HCT116 (cell line): ENCODE results near the gene C1QB.

Source experiments
- RAD21 ChIP-seq: IDR thresholded peaks from 2 replicates; pipeline ENCODE4 v1.6.1; 2012; ENCODE audit warnings: low read depth, mild to moderate bottlenecking
- SP1 ChIP-seq: IDR thresholded peaks from 2 replicates; pipeline ENCODE4 v1.6.1; 2012; ENCODE audit warnings: low read depth
- YY1 ChIP-seq: IDR thresholded peaks from 2 replicates; pipeline ENCODE4 v1.6.1; 2011; ENCODE audit warnings: low read length, low read depth, moderate library complexity, mild to moderate bottlenecking; ENCODE audit not compliant: insufficient replicate concordance; ENCODE audit errors: extremely low read depth
- TF ChIP-seq, protein P1 (sequence below): IDR thresholded peaks from 2 replicates; pipeline ENCODE4 v1.6.1; 2012; ENCODE audit warnings: low read depth

DNA sequence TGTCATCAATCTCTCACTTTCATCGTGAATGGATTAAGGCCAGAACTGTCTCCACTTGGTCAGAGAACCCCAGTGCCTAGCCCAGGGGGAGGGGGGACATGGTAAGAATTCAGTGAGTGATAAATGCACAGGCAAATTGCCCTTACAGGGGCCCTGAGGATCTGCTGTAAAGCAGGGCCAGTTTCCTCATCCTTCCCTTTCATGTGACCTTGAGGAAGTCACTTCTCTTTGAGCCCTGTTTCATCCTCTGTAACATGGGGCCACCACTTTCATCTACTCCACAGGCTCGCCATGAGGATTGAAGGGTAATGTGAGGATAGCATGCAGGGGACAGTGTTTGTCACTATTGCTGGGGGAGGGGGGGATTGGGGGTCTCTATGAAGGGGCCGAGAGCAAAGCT lies 44.7 kb upstream of the C1QB start:
- TF ChIP-seq RAD21 (no peak), YY1 (no peak), SP1 (no peak)
- TF ChIP-seq, protein P1, sequence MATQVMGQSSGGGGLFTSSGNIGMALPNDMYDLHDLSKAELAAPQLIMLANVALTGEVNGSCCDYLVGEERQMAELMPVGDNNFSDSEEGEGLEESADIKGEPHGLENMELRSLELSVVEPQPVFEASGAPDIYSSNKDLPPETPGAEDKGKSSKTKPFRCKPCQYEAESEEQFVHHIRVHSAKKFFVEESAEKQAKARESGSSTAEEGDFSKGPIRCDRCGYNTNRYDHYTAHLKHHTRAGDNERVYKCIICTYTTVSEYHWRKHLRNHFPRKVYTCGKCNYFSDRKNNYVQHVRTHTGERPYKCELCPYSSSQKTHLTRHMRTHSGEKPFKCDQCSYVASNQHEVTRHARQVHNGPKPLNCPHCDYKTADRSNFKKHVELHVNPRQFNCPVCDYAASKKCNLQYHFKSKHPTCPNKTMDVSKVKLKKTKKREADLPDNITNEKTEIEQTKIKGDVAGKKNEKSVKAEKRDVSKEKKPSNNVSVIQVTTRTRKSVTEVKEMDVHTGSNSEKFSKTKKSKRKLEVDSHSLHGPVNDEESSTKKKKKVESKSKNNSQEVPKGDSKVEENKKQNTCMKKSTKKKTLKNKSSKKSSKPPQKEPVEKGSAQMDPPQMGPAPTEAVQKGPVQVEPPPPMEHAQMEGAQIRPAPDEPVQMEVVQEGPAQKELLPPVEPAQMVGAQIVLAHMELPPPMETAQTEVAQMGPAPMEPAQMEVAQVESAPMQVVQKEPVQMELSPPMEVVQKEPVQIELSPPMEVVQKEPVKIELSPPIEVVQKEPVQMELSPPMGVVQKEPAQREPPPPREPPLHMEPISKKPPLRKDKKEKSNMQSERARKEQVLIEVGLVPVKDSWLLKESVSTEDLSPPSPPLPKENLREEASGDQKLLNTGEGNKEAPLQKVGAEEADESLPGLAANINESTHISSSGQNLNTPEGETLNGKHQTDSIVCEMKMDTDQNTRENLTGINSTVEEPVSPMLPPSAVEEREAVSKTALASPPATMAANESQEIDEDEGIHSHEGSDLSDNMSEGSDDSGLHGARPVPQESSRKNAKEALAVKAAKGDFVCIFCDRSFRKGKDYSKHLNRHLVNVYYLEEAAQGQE: no peak
